Astrocyte of the spinal cord (primary cell): ENCODE results near the gene PTH2R.
"Not testable (repeated sequence)": the region's sequence is repeated elsewhere in the genome, so short reads cannot be mapped to it uniquely, and the experiment has no call there.

Experiments used
- DNase-seq: peaks from one replicate; pipeline ENCODE4 v3.0.0; 2011; ENCODE audit warnings: low read depth, low spot score
- H3K4me3 ChIP-seq: 2 replicates; pipeline ENCODE4 v1.5.1; 2011; ENCODE audit warnings: low read depth, mild to moderate bottlenecking, low read length, moderate library complexity
- in situ Hi-C: cut with HindIII; loops from 2 replicates; pipeline ENCODE4 v1.10.0; 2017; ENCODE audit warnings: low sequenced_read_pairs
- TF ChIP-seq, protein P1 (sequence below): IDR thresholded peaks from 2 replicates; pipeline ENCODE4 v1.5.1; 2012; ENCODE audit warnings: low read depth, mild to moderate bottlenecking, low read length, inconsistent platforms

The PTH2R gene

DNA sequence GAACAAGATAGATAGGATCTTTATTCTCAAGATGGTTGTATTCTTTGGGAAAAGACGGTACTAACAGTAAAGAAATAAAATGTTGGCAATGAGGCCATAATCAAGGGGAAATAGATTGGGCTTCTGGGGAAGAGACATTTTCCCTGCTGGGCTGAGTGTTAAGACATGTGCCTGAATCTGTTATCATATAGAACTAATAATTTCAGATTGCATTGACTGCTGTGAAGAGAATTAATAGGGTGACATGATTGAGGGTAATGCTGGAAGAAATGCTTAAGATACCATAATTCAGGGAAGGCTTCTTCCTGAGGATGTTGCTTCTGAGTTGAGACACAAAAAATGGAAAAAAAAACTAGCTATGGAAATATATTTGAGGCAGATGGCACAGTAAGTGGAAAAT is 105.0 kb downstream of the PTH2R start:
- in situ Hi-C loops, result no loop called here
- DNase-seq, result no peak
- no peak overlapping the region for H3K4me3 ChIP-seq
- TF ChIP-seq, protein P1, sequence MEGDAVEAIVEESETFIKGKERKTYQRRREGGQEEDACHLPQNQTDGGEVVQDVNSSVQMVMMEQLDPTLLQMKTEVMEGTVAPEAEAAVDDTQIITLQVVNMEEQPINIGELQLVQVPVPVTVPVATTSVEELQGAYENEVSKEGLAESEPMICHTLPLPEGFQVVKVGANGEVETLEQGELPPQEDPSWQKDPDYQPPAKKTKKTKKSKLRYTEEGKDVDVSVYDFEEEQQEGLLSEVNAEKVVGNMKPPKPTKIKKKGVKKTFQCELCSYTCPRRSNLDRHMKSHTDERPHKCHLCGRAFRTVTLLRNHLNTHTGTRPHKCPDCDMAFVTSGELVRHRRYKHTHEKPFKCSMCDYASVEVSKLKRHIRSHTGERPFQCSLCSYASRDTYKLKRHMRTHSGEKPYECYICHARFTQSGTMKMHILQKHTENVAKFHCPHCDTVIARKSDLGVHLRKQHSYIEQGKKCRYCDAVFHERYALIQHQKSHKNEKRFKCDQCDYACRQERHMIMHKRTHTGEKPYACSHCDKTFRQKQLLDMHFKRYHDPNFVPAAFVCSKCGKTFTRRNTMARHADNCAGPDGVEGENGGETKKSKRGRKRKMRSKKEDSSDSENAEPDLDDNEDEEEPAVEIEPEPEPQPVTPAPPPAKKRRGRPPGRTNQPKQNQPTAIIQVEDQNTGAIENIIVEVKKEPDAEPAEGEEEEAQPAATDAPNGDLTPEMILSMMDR, result no peak

GRCh38 chr2:208515099-208515498 is 108.5 kb downstream of the PTH2R start:
- TF ChIP-seq, protein P1, result no peak
- no peak for DNase-seq
- H3K4me3 ChIP-seq, result no peak overlapping the region
- in situ Hi-C loops, result no loop called here

DNA sequence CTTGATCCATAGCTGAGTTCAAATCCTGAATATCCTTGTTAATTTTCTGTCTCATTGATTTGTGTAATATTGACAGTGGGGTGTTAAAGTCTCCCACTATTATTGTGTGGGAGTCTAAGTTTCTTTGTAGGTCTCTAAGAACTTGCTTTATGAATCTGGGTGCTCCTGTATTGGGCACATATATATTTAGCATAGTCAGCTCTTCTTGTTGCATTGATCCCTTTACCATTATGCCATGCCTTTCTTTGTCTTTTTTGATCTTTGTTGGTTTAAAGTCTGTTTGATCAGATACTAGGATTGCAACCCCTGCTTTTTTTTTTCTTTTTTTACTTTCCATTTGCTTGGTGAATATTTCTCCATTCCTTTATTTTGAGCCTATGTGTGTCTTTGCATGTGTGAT is 116.5 kb downstream of the PTH2R start:
- in situ Hi-C loops, H3K4me3 ChIP-seq, DNase-seq: not testable (repeated sequence)

DNA sequence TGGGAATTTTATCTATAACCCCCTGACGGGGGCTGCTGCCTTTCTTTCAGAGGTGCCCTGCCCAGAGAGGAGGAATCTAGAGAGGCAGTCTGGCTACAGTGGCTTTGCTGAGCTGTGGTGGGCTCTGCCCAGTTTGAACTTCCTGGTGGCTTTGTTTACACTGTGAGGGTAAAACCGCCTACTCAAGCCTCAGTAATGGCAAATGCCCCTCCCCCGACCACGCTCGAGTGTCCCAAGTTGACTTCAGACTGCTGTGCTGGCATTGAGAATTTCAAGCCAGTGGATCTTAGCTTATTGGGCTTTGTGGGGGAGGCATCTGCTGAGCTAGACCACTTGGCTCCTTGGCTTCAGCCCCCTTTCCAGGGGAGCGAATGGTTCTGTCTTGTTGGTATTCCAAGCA is 118.6 kb downstream of the PTH2R start:
- in situ Hi-C loops, H3K4me3 ChIP-seq: not testable (repeated sequence)

DNA sequence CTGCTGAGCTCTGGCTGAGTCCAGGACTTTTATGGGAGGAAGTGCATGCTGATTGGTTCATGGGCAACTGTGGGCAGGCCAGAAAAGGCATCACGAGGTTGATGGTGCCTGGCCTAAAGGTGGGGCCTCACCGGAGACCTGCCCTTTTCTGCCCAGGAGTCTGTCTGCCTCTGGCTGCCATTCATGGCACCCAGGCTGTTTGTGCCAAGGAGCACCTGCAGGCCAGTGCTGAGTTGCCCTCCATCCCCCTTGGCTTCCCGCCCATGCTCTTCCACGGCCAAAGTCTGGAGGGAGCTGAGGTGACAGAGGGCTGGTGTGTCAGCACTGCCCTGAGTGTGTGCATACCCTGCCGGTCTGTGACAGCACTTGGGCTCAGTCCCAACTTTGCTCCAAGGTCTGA is 123.2 kb downstream of the PTH2R start:
- no peak for DNase-seq
- in situ Hi-C loops, result no loop called here
- TF ChIP-seq, protein P1, result no peak

More for the DNA sequence above, 118.6 kb downstream of the PTH2R start:
- not testable (repeated sequence) for DNase-seq

GRCh38 chr2:208531361-208531760 is 124.8 kb downstream of the PTH2R start:
- DNase-seq, result no peak
- in situ Hi-C loops, result no loop called here

More for the DNA sequence above, 123.2 kb downstream of the PTH2R start:
- H3K4me3 ChIP-seq, result no peak overlapping the region

GRCh38 chr2:208535578-208535977 is 129.0 kb downstream of the PTH2R start:
- DNase-seq, H3K4me3 ChIP-seq, in situ Hi-C loops: not testable (repeated sequence)

More at GRCh38 chr2:208531361-208531760, 124.8 kb downstream of the PTH2R start:
- TF ChIP-seq, protein P1, result no peak
- no peak overlapping the region for H3K4me3 ChIP-seq

DNA sequence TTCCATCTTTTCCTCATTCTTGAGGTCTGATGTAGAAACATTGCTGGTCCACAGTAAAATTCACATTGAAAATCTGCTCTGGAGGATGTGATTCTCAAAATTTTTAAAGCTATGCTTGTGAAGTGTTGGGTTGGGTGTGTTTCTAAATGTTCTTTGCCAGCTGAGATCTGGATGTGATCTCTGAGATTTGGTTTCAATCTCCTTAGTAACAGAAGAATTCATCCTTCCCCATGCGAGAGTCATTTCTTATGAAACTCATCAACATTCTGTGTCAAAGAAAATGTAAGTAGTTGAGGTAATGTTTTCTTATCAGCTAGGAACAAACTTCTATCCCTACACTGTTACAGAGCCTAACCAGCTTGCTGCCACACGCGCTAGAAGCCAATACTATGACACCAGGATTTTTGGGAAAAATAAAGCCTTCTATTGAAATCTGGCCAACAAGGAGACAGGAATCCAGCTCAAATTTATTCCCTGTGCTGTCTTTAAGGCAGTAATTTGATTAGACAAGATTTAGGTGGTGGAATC is 134.9 kb downstream of the PTH2R start:
- in situ Hi-C loops, result no loop called here
- no peak overlapping the region for H3K4me3 ChIP-seq
- TF ChIP-seq, protein P1, result no peak
- DNase-seq, result no peak
